Fibroblast of lung (primary cell): ENCODE measurements around the gene NPAS1. TPM values are rescaled to one million over a fixed set of nuclear protein-coding genes. Genes with fewer than 3 reads are reported as not detected.

Source experiments
- DNase-seq, 2 donors: peaks; one replicate each; pipeline versions ENCODE4 v3.0.0 to v3.0.0-alpha.2; 2010; ENCODE audit warnings: low read depth in 2 of 2
- H2AFZ ChIP-seq: 2 replicates; pipeline ENCODE4 v1.5.1; 2012; ENCODE audit warnings: low read length, control low read depth, inconsistent platforms
- H3K27ac ChIP-seq: 2 replicates; pipeline ENCODE4 v1.5.1; 2011; ENCODE audit warnings: low read length, control low read depth; ENCODE audit not compliant: insufficient read depth
- H3K27me3 ChIP-seq: 2 replicates; pipeline ENCODE4 v1.5.1; 2011; ENCODE audit warnings: mild to moderate bottlenecking, low read length; ENCODE audit not compliant: control insufficient read depth, insufficient read depth
- H3K36me3 ChIP-seq: 2 replicates; pipeline ENCODE4 v1.5.1; 2011; ENCODE audit warnings: low read length; ENCODE audit not compliant: control insufficient read depth, insufficient read depth
- H3K4me1 ChIP-seq: 2 replicates; pipeline ENCODE4 v1.5.1; 2011; ENCODE audit warnings: low read length; ENCODE audit not compliant: control insufficient read depth, insufficient read depth; ENCODE audit errors: extremely low read depth
- H3K4me2 ChIP-seq: 2 replicates; pipeline ENCODE4 v1.5.1; 2011; ENCODE audit warnings: low read length, control low read depth; ENCODE audit not compliant: insufficient read depth; ENCODE audit errors: extremely low read depth
- H3K4me3 ChIP-seq, 4 experiments: fragments of 200-600 bp in 1 of 4; sonication (generic) in 1 of 4; replicated peaks in 1 of 4; 2 replicates each; pipeline ENCODE4 v1.5.1; 2011 to 2016; ENCODE audit warnings: low read length in 4 of 4, low read depth in 3 of 4, mild to moderate bottlenecking in 3 of 4, control low read depth in 2 of 4, inconsistent platforms in 1 of 4, mixed read lengths in 1 of 4; ENCODE audit not compliant: insufficient read depth in 1 of 4; ENCODE audit errors: control extremely low read depth in 1 of 4
- H3K79me2 ChIP-seq: 2 replicates; pipeline ENCODE4 v1.5.1; 2012; ENCODE audit warnings: mild to moderate bottlenecking, low read length, inconsistent platforms; ENCODE audit not compliant: control insufficient read depth, insufficient read depth
- H3K9ac ChIP-seq: 2 replicates; pipeline ENCODE4 v1.5.1; 2011; ENCODE audit warnings: mild to moderate bottlenecking, low read length, control low read depth; ENCODE audit not compliant: insufficient read depth
- H3K9me3 ChIP-seq: 2 replicates; pipeline ENCODE4 v1.5.1; 2012; ENCODE audit warnings: low read depth, low read length; ENCODE audit not compliant: control insufficient read depth, insufficient read depth
- H4K20me1 ChIP-seq: 2 replicates; pipeline ENCODE4 v1.5.1; 2011; ENCODE audit warnings: low read length; ENCODE audit not compliant: control insufficient read depth, insufficient read depth; ENCODE audit errors: extremely low read depth
- CTCF ChIP-seq, 2 donors: IDR thresholded peaks in 1 of 2; conservative IDR thresholded peaks in 1 of 2; 1 replicate in 1 of 2; 2 replicates in 1 of 2; pipeline ENCODE4 v1.5.1; 2011 to 2012; ENCODE audit warnings: low read length in 2 of 2, control low read depth in 1 of 2, inconsistent platforms in 1 of 2, low read depth in 1 of 2, mild to moderate bottlenecking in 1 of 2
- EZH2 ChIP-seq: IDR thresholded peaks from 2 replicates; pipeline ENCODE4 v1.5.1; 2012; ENCODE audit warnings: low read length, control low read depth, mild to moderate bottlenecking; ENCODE audit errors: missing control alignments
- polyA plus RNA-seq, 2 donors: library from polyadenylated mRNA; depleted of rRNA in 1 of 2; stranded (reverse) in 1 of 2; unstranded in 1 of 2; fragments of >200 nt; gene quantifications; 2 replicates each; pipeline ENCODE4 v1.2.1, GENCODE V29; 2011 to 2012; ENCODE audit warnings: missing spikeins in 1 of 2
- total RNA-seq: library from RNA; depleted of rRNA; stranded (reverse); fragments of >200 nt; gene quantifications from 2 replicates; pipeline ENCODE4 v1.2.1, GENCODE V29; 2014

The NPAS1 gene
- total and polyA plus RNA-seq, 2 donors (not counting 1 experiment from before 2014, with no cell fraction given): 0.22 to 0.33 TPM

GRCh38 chr19:47082493-47082892 is 62.9 kb downstream of the NPAS1 start:
- Histone ChIP-seq H3K9me3 (no peaks in the 10 kb centered on the region), H3K79me2 (no peaks in the 10 kb centered on the region), H3K4me3 (no peak overlapping the region), H3K27ac (no peak overlapping the region), H3K9ac (no peak overlapping the region), H3K36me3 (peaks cover 24% of the 10 kb centered on the region), H3K4me2 (no peak overlapping the region), H2AFZ (no peak overlapping the region), H4K20me1 (no peaks in the 10 kb centered on the region), H3K27me3 (no peaks in the 10 kb centered on the region), H3K4me1 (no peaks in the 10 kb centered on the region)
- no peak for DNase-seq
- TF ChIP-seq EZH2 (no peak), CTCF (conservative IDR thresholded peaks at IDR 0.05 in 1 of 2, IDR thresholded peaks at IDR 0.05 in 1 of 2; ENCODE audit: low read depth in 1 of 2, low read length in 2 of 2) (no peak)

GRCh38 chr19:47084879-47085439 is 65.3 kb downstream of the NPAS1 start:
- Histone ChIP-seq H3K9me3 (no peaks in the 10 kb centered on the region), H3K36me3 (peaks cover 26% of the 10 kb centered on the region), H3K4me1 (no peaks in the 10 kb centered on the region), H3K4me3 (no peak overlapping the region), H3K4me2 (no peak overlapping the region), H2AFZ (no peak overlapping the region), H3K79me2 (no peaks in the 10 kb centered on the region), H3K27me3 (no peaks in the 10 kb centered on the region), H3K27ac (no peak overlapping the region), H3K9ac (no peak overlapping the region), H4K20me1 (no peaks in the 10 kb centered on the region)
- DNase-seq: no peak
- no peak for TF ChIP-seq EZH2
- TF ChIP-seq CTCF (conservative IDR thresholded peaks at IDR 0.05 in 1 of 2, IDR thresholded peaks at IDR 0.05 in 1 of 2; ENCODE audit: low read depth in 1 of 2, low read length in 2 of 2): no peak

- no peak overlapping the region for H3K4me2 ChIP-seq
- H3K4me1 ChIP-seq: no peaks in the 10 kb centered on the region
- peaks cover 26% of the 10 kb centered on the region for H3K36me3 ChIP-seq
- H3K9me3 ChIP-seq: no peaks in the 10 kb centered on the region
- H3K4me3 ChIP-seq: no peak overlapping the region
- H3K27me3 ChIP-seq: no peaks in the 10 kb centered on the region
- H3K27ac ChIP-seq: no peak overlapping the region
- no peak overlapping the region for H2AFZ ChIP-seq
- no peaks in the 10 kb centered on the region for H3K79me2 ChIP-seq
- DNase-seq: no peak
- H3K9ac ChIP-seq: no peak overlapping the region
- TF ChIP-seq CTCF (conservative IDR thresholded peaks at IDR 0.05 in 1 of 2, IDR thresholded peaks at IDR 0.05 in 1 of 2; ENCODE audit: low read depth in 1 of 2, low read length in 2 of 2) (no peak), EZH2 (no peak)
- no peaks in the 10 kb centered on the region for H4K20me1 ChIP-seq
These were observed 66.6 kb downstream of the NPAS1 start for GRCh38 chr19:47086280-47086679.
